MCF 10A (cell line): Measurements from ENCODE around the gene PAFAH1B2. TPM values are rescaled to one million over a fixed set of nuclear protein-coding genes. Genes with fewer than 3 reads are reported as not detected.

ENCODE experiments used
- BruUV-seq: library from RNA; stranded (reverse); fragments of 400-500 nt; replicated peaks from 2 replicates; lab custom pipeline; 2021; lab: Mats Ljungman, UMichigan
- CTCF ChIA-PET: fragments of 300-600 bp; sonication (Branson Sonifier 250); formaldehyde crosslinking; extraction: SDS; loops from one replicate; lab custom pipeline; 2021; ENCODE audit warnings: antibody characterized with exemption, inconsistent platforms; lab: Yijun Ruan, JAX
- POLR2A ChIA-PET: fragments of 300-600, 350-650 bp; sonication (Branson Sonifier 250); formaldehyde crosslinking; extraction: SDS; loops from one replicate; lab custom pipeline; 2020; ENCODE audit warnings: antibody characterized with exemption, inconsistent platforms; lab: Yijun Ruan, JAX
- DNase-seq: peaks from one replicate; pipeline ENCODE4 v3.0.0-alpha.2; 2018; ENCODE audit not compliant: unreplicated experiment
- H3K27ac Mint-ChIP-seq: one replicate; pipeline ENCODE4 v1.8.0; 2022; ENCODE audit warnings: mild to moderate bottlenecking, low read depth, mixed read lengths; ENCODE audit not compliant: unreplicated experiment
- H3K27me3 Mint-ChIP-seq: one replicate; pipeline ENCODE4 v1.8.0; 2022; ENCODE audit warnings: mixed read lengths; ENCODE audit not compliant: insufficient read depth, unreplicated experiment
- H3K36me3 Mint-ChIP-seq: one replicate; pipeline ENCODE4 v1.8.0; 2022; ENCODE audit warnings: mild to moderate bottlenecking, moderate library complexity, mixed read lengths; ENCODE audit not compliant: insufficient read depth, unreplicated experiment
- H3K4me1 Mint-ChIP-seq: one replicate; pipeline ENCODE4 v1.8.0; 2022; ENCODE audit warnings: mixed read lengths; ENCODE audit not compliant: insufficient read depth, unreplicated experiment
- H3K4me3 Mint-ChIP-seq: one replicate; pipeline ENCODE4 v1.8.0; 2022; ENCODE audit warnings: mild to moderate bottlenecking, moderate library complexity, mixed read lengths; ENCODE audit not compliant: unreplicated experiment
- H3K9me3 Mint-ChIP-seq: one replicate; pipeline ENCODE4 v1.8.0; 2022; ENCODE audit warnings: mixed read lengths; ENCODE audit not compliant: unreplicated experiment
- CTCF ChIP-seq: fragments of 200-600 bp; IDR thresholded peaks from one replicate; pipeline ENCODE4 v1.8.0; 2022; ENCODE audit warnings: antibody characterized with exemption, mild to moderate bottlenecking; ENCODE audit not compliant: unreplicated experiment
- intact Hi-C: fragments of 100-400 bp; cut with micrococcal nuclease; formaldehyde crosslinking; loops from 2 replicates; pipeline ENCODE4 v1.14.1; 2022
- total RNA-seq: library from RNA; stranded (reverse); gene quantifications from 2 replicates; pipeline ENCODE4 v1.2.3, GENCODE V29; 2022

Gene PAFAH1B2
- total RNA-seq, 1 experiment from 2014 or later, result 146 TPM

GRCh38 chr11:117199916-117200812 lies 56.1 kb downstream of the PAFAH1B2 start:
- no peak for TF ChIP-seq CTCF
- intact Hi-C loops, result no loop called here
- BruUV-seq, result no TSS peak
- CTCF ChIA-PET, result interaction anchor here (0.6 to 2.0 kb wide), 3 partner anchors 11 to 134 kb away, joined by 3 to 8 read pairs (median 4); no protein-coding TSS in a partner anchor
- POLR2A ChIA-PET, result interaction anchor here (0.7 kb wide), 1 partner anchor 53 kb away, joined by 3 read pairs; no protein-coding TSS in a partner anchor
- Mint-ChIP-seq H3K9me3 (no peaks in the 10 kb centered on the region), H3K4me3 (no peak overlapping the region), H3K4me1 (no peaks in the 10 kb centered on the region), H3K36me3 (peaks cover 7% of the 10 kb centered on the region), H3K27ac (peak overlapping the region; percentile 59), H3K27me3 (no peaks in the 10 kb centered on the region)
- DNase-seq, result no peak

- H3K27me3 Mint-ChIP-seq, result no peaks in the 10 kb centered on the region
- DNase-seq, result no peak
- CTCF ChIA-PET, result interaction anchor here (2.0 kb wide), 1 partner anchor 26 kb away, joined by 8 read pairs; no protein-coding TSS in a partner anchor
- no peaks in the 10 kb centered on the region for H3K9me3 Mint-ChIP-seq
- POLR2A ChIA-PET, result interaction anchor here (1.8 kb wide), 1 partner anchor 22 kb away, joined by 4 read pairs; no protein-coding TSS in a partner anchor
- TF ChIP-seq CTCF, result no peak
- intact Hi-C loops, result no loop called here
- H3K36me3 Mint-ChIP-seq, result peaks cover 12% of the 10 kb centered on the region
- H3K4me1 Mint-ChIP-seq, result no peaks in the 10 kb centered on the region
- H3K4me3 Mint-ChIP-seq, result no peak overlapping the region
- no TSS peak for BruUV-seq
- H3K27ac Mint-ChIP-seq, result peak overlapping the region; percentile 59
These were observed 56.9 kb downstream of the PAFAH1B2 start for GRCh38 chr11:117200813-117201657.

GRCh38 chr11:117201658-117202305 lies 57.7 kb downstream of the PAFAH1B2 start:
- Mint-ChIP-seq H3K27me3 (no peaks in the 10 kb centered on the region), H3K9me3 (no peaks in the 10 kb centered on the region), H3K36me3 (peaks cover 12% of the 10 kb centered on the region), H3K4me1 (no peaks in the 10 kb centered on the region), H3K4me3 (no peak overlapping the region), H3K27ac (no peak overlapping the region)
- ChIA-PET POLR2A (interaction anchor here (1.1 to 1.8 kb wide), 3 partner anchors 23 to 58 kb away, joined by 3 to 7 read pairs (median 4); partner anchors contain the start of gene PAFAH1B2), CTCF (interaction anchor here (0.7 to 2.0 kb wide), 2 partner anchors 7 to 25 kb away, joined by 3 to 8 read pairs; no protein-coding TSS in a partner anchor)
- no TSS peak for BruUV-seq
- TF ChIP-seq CTCF, result no peak
- intact Hi-C loops, result no loop called here
- DNase-seq, result no peak
